Esophagus muscularis mucosa (tissue), 4 donors: Measurements from ENCODE around the gene PPRC1. TPM values are rescaled to one million over a fixed set of nuclear protein-coding genes. Genes with fewer than 3 reads are reported as not detected.

Experiments
- DNase-seq: peaks from one replicate; pipeline ENCODE4 v3.0.0-alpha.2; 2017; ENCODE audit errors: extremely low spot score
- H3K27ac ChIP-seq, 4 donors: fragments of 200-600 bp; sonication (generic); replicated peaks in 1 of 4; 1 replicate in 3 of 4; 2 replicates in 1 of 4; pipeline ENCODE4 v1.5.1; 2016 to 2019; ENCODE audit warnings: mild to moderate bottlenecking in 1 of 4
- H3K27me3 ChIP-seq, 4 donors: fragments of 200-600 bp; sonication (generic); one replicate each; pipeline versions ENCODE4 v1.5.1 to v1.6.0; 2016 to 2019
- H3K36me3 ChIP-seq, 4 donors: fragments of 200-600 bp; sonication (generic); one replicate each; pipeline ENCODE4 v1.5.1; 2016 to 2019
- H3K4me1 ChIP-seq, 4 donors: fragments of 200-600 bp; sonication (generic); one replicate each; pipeline ENCODE4 v1.5.1; 2016 to 2019
- H3K4me3 ChIP-seq, 4 donors: fragments of 200-600 bp; sonication (generic); 1 replicate in 2 of 4; 2 replicates in 2 of 4; pipeline ENCODE4 v1.5.1; 2016 to 2019; ENCODE audit warnings: mild to moderate bottlenecking in 4 of 4, moderate library complexity in 1 of 4
- H3K9me3 ChIP-seq, 4 donors: fragments of 200-600 bp; sonication (generic); 1 replicate in 3 of 4; 2 replicates in 1 of 4; pipeline ENCODE4 v1.5.1; 2016 to 2019
- CTCF ChIP-seq, 3 experiments: fragments of 200-600 bp in 2 of 3; fragments of 450-650 bp in 1 of 3; sonication (generic) in 2 of 3; IDR thresholded peaks; one replicate each; pipeline ENCODE4 v1.5.1; 2017 to 2019; ENCODE audit warnings: antibody characterized with exemption in 3 of 3, mild to moderate bottlenecking in 2 of 3, moderate library complexity in 1 of 3
- EP300 ChIP-seq: sonication (generic); formaldehyde crosslinking; IDR thresholded peaks from one replicate; pipeline ENCODE4 v1.6.1; 2017; ENCODE audit warnings: antibody characterized with exemption
- POLR2A ChIP-seq: fragments of 450-650 bp; IDR thresholded peaks from one replicate; pipeline ENCODE4 v1.6.1; 2017; ENCODE audit warnings: antibody characterized with exemption, moderate library complexity, mild to moderate bottlenecking, low read depth
- POLR2AphosphoS5 ChIP-seq, 2 donors: sonication (generic); formaldehyde crosslinking; IDR thresholded peaks; one replicate each; pipeline ENCODE4 v1.6.1; 2017; ENCODE audit warnings: antibody characterized with exemption in 2 of 2
- WGBS: methylation state at CpG from one replicate; pipeline ENCODE4 v1.1.5; 2018; 5-methylcytosine and 5-hydroxymethylcytosine counted together
- intact Hi-C: fragments of 100-400 bp; cut with DNase I; formaldehyde crosslinking; loops from one replicate; pipeline ENCODE4 v1.15.1; 2023
- total RNA-seq, 4 donors: library from RNA; depleted of rRNA; stranded (reverse); fragments of >200 nt; gene quantifications; one replicate each; pipeline versions ENCODE4 v1.1.0 to v1.2.1, GENCODE V29; 2016

The PPRC1 gene
- total RNA-seq, 4 donors from 2014 or later, result 10.8 to 49.5 (median 20.9) TPM

GRCh38 chr10:102113956-102114857 lies 18.6 kb upstream of the PPRC1 start:
- WGBS, result under 1% methylated on average over 23 of the region's 45 CpGs
- Histone ChIP-seq H3K27me3 (no peaks in the 10 kb centered on the region), H3K27ac (peak overlapping the region; percentile 99), H3K4me3 (peak overlapping the region; percentile 59 to 99 (median 82)), H3K9me3 (no peaks in the 10 kb centered on the region), H3K36me3 (peaks cover 22 to 26% (median 24%) of the 10 kb centered on the region in 4 donors), H3K4me1 (peaks cover 62 to 79% (median 73%) of the 10 kb centered on the region in 4 donors)
- intact Hi-C loops, result loop anchor here (2.0 kb wide), 1 partner anchor 45 kb away; no protein-coding TSS in a partner anchor
- DNase-seq, result no peak
- TF ChIP-seq CTCF (IDR thresholded peaks at IDR 0.05) (no peak), EP300 (no peak)

GRCh38 chr10:102114861-102115618 lies 17.8 kb upstream of the PPRC1 start:
- Histone ChIP-seq H3K4me3 (peak overlapping the region; percentile 59 to 99 (median 82)), H3K27ac (peak overlapping the region; percentile 99), H3K9me3 (no peaks in the 10 kb centered on the region), H3K27me3 (no peaks in the 10 kb centered on the region), H3K36me3 (peaks cover 13 to 17% (median 16%) of the 10 kb centered on the region in 4 donors), H3K4me1 (peaks cover 64 to 82% (median 77%) of the 10 kb centered on the region in 4 donors)
- 3% methylated on average over 21 of the region's 23 CpGs for WGBS
- intact Hi-C loops, result no loop called here
- no peak for TF ChIP-seq EP300
- peak; percentile 86 to 88 for TF ChIP-seq POLR2AphosphoS5 (IDR thresholded peaks at IDR 0.05)
- peak; percentile 97 for DNase-seq

GRCh38 chr10:102115775-102116174 lies 17.1 kb upstream of the PPRC1 start:
- no peak for DNase-seq
- H3K9me3 ChIP-seq, result no peaks in the 10 kb centered on the region
- peak overlapping the region; percentile 99 for H3K27ac ChIP-seq
- WGBS, result 4% methylated on average over 3 of the region's 3 CpGs
- peaks cover 64 to 82% (median 77%) of the 10 kb centered on the region in 4 donors for H3K4me1 ChIP-seq
- H3K27me3 ChIP-seq, result no peaks in the 10 kb centered on the region
- TF ChIP-seq EP300, result no peak
- H3K4me3 ChIP-seq, result peak overlapping the region; percentile 59 to 99 (median 82)
- peaks cover 6 to 10% (median 9%) of the 10 kb centered on the region in 4 donors for H3K36me3 ChIP-seq
- intact Hi-C loops, result no loop called here

- H3K27ac ChIP-seq, result peak overlapping the region; percentile 99
- H3K4me3 ChIP-seq, result peak overlapping the region; percentile 71 to 99 (median 87)
- TF ChIP-seq EP300 (no peak), POLR2A (no peak), CTCF (IDR thresholded peaks at IDR 0.05) (no peak), POLR2AphosphoS5 (IDR thresholded peaks at IDR 0.05) (no peak)
- WGBS, result 43% methylated on average over 1 of the region's 1 CpG
- H3K9me3 ChIP-seq, result no peaks in the 10 kb centered on the region
- no peak for DNase-seq
- H3K27me3 ChIP-seq, result no peaks in the 10 kb centered on the region
- intact Hi-C loops, result no loop called here
- peaks cover 72 to 85% (median 83%) of the 10 kb centered on the region in 4 donors for H3K4me1 ChIP-seq
- peaks cover 0 to 1% (median under 1%) of the 10 kb centered on the region in 4 donors for H3K36me3 ChIP-seq
Measured at GRCh38 chr10:102116656-102117055, 16.2 kb upstream of the PPRC1 start.

GRCh38 chr10:102117391-102118159 lies 15.3 kb upstream of the PPRC1 start:
- TF ChIP-seq POLR2AphosphoS5 (IDR thresholded peaks at IDR 0.05), result peak; percentile 40 to 58
- TF ChIP-seq EP300, result no peak
- TF ChIP-seq CTCF (IDR thresholded peaks at IDR 0.05), result peak in 1 of 3 experiments; percentile 12
- no peak for TF ChIP-seq POLR2A
- Histone ChIP-seq H3K36me3 (no peaks in the 10 kb centered on the region), H3K4me1 (peaks cover 77 to 86% (median 84%) of the 10 kb centered on the region in 4 donors), H3K9me3 (no peaks in the 10 kb centered on the region), H3K27ac (peak overlapping the region; percentile 99), H3K4me3 (peak overlapping the region; percentile 71 to 99 (median 87)), H3K27me3 (no peaks in the 10 kb centered on the region)
- intact Hi-C loops, result no loop called here
- no peak for DNase-seq
- WGBS, result 4% methylated on average over 6 of the region's 12 CpGs
